ENCODE data around the gene NUP42.

The NUP42 gene

DNA sequence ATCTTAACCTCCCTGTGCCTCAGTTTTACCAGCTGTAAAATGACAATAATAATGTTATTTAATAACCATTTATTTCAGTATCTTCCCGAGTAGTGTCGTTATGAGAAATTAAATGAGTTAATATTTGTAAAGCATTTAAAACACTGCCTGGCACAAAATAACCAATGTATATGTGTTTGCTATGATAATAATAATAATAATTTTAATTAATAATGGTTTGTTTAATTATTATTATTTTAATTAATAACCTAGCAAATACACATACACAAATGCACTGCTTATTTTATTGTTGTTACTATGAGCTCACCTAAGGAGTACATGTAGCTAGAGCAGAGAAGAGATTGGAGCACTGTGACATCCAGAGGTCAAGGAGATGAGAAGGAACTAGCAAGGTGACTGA is 46.6 kb downstream of the NUP42 start:
- no peaks in the 10 kb centered on the region for H3K9me3 ChIP-seq (ENCODE audit: control insufficient read depth, insufficient read depth, low read depth, low read length)
- POLR2A ChIA-PET: no interaction called here
- H3K27ac ChIP-seq (ENCODE audit: extremely low read depth, low read depth, low read length): no peak overlapping the region
- H3K36me3 ChIP-seq (ENCODE audit: control insufficient read depth in 2 of 2, insufficient read depth in 1 of 2, low read length in 2 of 2): no peaks in the 10 kb centered on the region
- CTCF ChIA-PET: interaction anchor here (1.4 kb wide), 1 partner anchor 44 kb away, joined by 3 read pairs; no protein-coding TSS in a partner anchor
- TF ChIP-seq ZEB2 (tag by site-specific recombination; IDR thresholded peaks at IDR 0.05): no peak
- TF ChIP-seq, protein P1, sequence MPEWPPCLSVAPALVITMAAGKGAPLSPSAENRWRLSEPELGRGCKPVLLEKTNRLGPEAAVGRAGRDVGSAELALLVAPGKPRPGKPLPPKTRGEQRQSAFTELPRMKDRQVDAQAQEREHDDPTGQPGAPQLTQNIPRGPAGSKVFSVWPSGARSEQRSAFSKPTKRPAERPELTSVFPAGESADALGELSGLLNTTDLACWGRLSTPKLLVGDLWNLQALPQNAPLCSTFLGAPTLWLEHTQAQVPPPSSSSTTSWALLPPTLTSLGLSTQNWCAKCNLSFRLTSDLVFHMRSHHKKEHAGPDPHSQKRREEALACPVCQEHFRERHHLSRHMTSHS (tag by site-specific recombination; IDR thresholded peaks at IDR 0.05): no peak
- TF ChIP-seq KLF9 (tag by site-specific recombination; IDR thresholded peaks at IDR 0.05; ENCODE audit: low read depth): no peak
- TF ChIP-seq ZNF37A (tag by site-specific recombination; IDR thresholded peaks at IDR 0.05): no peak
- TF ChIP-seq, protein P2, sequence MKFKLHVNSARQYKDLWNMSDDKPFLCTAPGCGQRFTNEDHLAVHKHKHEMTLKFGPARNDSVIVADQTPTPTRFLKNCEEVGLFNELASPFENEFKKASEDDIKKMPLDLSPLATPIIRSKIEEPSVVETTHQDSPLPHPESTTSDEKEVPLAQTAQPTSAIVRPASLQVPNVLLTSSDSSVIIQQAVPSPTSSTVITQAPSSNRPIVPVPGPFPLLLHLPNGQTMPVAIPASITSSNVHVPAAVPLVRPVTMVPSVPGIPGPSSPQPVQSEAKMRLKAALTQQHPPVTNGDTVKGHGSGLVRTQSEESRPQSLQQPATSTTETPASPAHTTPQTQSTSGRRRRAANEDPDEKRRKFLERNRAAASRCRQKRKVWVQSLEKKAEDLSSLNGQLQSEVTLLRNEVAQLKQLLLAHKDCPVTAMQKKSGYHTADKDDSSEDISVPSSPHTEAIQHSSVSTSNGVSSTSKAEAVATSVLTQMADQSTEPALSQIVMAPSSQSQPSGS (tag by site-specific recombination; IDR thresholded peaks at IDR 0.05; ENCODE audit: low read depth): no peak
- TF ChIP-seq ZNF423 (tag by site-specific recombination; IDR thresholded peaks at IDR 0.05): no peak
- no peak for TF ChIP-seq ZNF792 (tag by site-specific recombination; IDR thresholded peaks at IDR 0.05)
- no peak for TF ChIP-seq ZNF670 (tag by site-specific recombination; IDR thresholded peaks at IDR 0.05; ENCODE audit: low read depth)
- no peak for TF ChIP-seq ZNF747 (tag by site-specific recombination; IDR thresholded peaks at IDR 0.05)
- TF ChIP-seq ZNF366 (tag by site-specific recombination; conservative IDR thresholded peaks at IDR 0.05): no peak
- no peak for TF ChIP-seq ZNF292 (tag by site-specific recombination; IDR thresholded peaks at IDR 0.05; ENCODE audit: borderline replicate concordance, low read depth)
- TF ChIP-seq ZNF211 (tag by site-specific recombination; IDR thresholded peaks at IDR 0.05; ENCODE audit: low read depth): no peak
- no peak for TF ChIP-seq ZNF596 (tag by site-specific recombination; IDR thresholded peaks at IDR 0.05)
- no peak for TF ChIP-seq ZNF214 (tag by site-specific recombination; IDR thresholded peaks at IDR 0.05; ENCODE audit: borderline replicate concordance)
- no peak for TF ChIP-seq ZNF112 (tag by site-specific recombination; IDR thresholded peaks at IDR 0.05)
- TF ChIP-seq, protein P3, sequence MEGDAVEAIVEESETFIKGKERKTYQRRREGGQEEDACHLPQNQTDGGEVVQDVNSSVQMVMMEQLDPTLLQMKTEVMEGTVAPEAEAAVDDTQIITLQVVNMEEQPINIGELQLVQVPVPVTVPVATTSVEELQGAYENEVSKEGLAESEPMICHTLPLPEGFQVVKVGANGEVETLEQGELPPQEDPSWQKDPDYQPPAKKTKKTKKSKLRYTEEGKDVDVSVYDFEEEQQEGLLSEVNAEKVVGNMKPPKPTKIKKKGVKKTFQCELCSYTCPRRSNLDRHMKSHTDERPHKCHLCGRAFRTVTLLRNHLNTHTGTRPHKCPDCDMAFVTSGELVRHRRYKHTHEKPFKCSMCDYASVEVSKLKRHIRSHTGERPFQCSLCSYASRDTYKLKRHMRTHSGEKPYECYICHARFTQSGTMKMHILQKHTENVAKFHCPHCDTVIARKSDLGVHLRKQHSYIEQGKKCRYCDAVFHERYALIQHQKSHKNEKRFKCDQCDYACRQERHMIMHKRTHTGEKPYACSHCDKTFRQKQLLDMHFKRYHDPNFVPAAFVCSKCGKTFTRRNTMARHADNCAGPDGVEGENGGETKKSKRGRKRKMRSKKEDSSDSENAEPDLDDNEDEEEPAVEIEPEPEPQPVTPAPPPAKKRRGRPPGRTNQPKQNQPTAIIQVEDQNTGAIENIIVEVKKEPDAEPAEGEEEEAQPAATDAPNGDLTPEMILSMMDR (tag by site-specific recombination; IDR thresholded peaks at IDR 0.05): no peak
- TF ChIP-seq, protein P4, sequence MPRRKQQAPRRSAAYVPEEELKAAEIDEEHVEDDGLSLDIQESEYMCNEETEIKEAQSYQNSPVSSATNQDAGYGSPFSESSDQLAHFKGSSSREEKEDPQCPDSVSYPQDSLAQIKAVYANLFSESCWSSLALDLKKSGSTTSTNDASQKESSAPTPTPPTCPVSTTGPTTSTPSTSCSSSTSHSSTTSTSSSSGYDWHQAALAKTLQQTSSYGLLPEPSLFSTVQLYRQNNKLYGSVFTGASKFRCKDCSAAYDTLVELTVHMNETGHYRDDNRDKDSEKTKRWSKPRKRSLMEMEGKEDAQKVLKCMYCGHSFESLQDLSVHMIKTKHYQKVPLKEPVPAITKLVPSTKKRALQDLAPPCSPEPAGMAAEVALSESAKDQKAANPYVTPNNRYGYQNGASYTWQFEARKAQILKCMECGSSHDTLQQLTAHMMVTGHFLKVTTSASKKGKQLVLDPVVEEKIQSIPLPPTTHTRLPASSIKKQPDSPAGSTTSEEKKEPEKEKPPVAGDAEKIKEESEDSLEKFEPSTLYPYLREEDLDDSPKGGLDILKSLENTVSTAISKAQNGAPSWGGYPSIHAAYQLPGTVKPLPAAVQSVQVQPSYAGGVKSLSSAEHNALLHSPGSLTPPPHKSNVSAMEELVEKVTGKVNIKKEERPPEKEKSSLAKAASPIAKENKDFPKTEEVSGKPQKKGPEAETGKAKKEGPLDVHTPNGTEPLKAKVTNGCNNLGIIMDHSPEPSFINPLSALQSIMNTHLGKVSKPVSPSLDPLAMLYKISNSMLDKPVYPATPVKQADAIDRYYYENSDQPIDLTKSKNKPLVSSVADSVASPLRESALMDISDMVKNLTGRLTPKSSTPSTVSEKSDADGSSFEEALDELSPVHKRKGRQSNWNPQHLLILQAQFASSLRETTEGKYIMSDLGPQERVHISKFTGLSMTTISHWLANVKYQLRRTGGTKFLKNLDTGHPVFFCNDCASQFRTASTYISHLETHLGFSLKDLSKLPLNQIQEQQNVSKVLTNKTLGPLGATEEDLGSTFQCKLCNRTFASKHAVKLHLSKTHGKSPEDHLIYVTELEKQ (tag by site-specific recombination; IDR thresholded peaks at IDR 0.05; ENCODE audit: borderline replicate concordance): no peak
- no peaks in the 10 kb centered on the region for H3K4me1 ChIP-seq (ENCODE audit: control insufficient read depth, insufficient read depth, low read length)
- H3K4me3 ChIP-seq (ENCODE audit: low read depth, low read length): no peak overlapping the region

DNA sequence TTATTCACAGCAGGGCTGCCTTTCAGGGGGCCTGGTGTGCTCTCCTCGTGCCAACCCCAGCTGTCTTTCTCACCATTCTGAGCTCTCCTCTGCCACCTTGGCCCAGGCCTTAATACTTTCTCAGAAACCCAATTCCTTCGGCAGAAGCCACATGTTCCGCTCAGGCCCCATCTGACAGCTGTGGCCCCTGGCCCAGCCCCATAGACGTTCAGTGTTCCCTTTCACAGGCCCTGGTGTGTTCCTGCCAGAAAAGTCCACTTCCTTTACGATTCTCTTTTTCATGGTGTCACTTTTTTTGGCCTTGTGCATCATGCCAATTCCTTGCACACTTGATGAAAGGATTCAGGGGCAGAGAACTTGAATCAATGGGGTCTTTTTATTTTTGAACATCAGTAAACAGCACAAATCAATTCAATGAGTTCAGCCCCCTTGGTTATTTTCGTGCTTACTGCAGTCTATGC is 48.8 kb downstream of the NUP42 start:
- no peak overlapping the region for H3K4me3 ChIP-seq (ENCODE audit: low read depth, low read length)
- POLR2A ChIA-PET: no interaction called here
- CTCF ChIA-PET: no interaction called here
- no peak overlapping the region for H3K27ac ChIP-seq (ENCODE audit: extremely low read depth, low read depth, low read length)
- 0 out of 2 replicates have a peak, but pooled peaks cover 2% of the 10 kb centered on the region for H3K4me1 ChIP-seq (ENCODE audit: control insufficient read depth, insufficient read depth, low read length)
- H3K9me3 ChIP-seq (ENCODE audit: control insufficient read depth, insufficient read depth, low read depth, low read length): no peaks in the 10 kb centered on the region
- H3K36me3 ChIP-seq (ENCODE audit: control insufficient read depth in 2 of 2, insufficient read depth in 1 of 2, low read length in 2 of 2): no peaks in the 10 kb centered on the region
- TF ChIP-seq, protein P5, sequence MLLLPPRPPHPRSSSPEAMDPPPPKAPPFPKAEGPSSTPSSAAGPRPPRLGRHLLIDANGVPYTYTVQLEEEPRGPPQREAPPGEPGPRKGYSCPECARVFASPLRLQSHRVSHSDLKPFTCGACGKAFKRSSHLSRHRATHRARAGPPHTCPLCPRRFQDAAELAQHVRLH (tag by site-specific recombination; IDR thresholded peaks at IDR 0.05): no peak
- TF ChIP-seq ZNF292 (tag by site-specific recombination; IDR thresholded peaks at IDR 0.05; ENCODE audit: borderline replicate concordance, low read depth): no peak
- TF ChIP-seq, protein P4 (tag by site-specific recombination; IDR thresholded peaks at IDR 0.05; ENCODE audit: borderline replicate concordance): no peak
- TF ChIP-seq ZNF37A (tag by site-specific recombination; IDR thresholded peaks at IDR 0.05): no peak
- TF ChIP-seq, protein P6, sequence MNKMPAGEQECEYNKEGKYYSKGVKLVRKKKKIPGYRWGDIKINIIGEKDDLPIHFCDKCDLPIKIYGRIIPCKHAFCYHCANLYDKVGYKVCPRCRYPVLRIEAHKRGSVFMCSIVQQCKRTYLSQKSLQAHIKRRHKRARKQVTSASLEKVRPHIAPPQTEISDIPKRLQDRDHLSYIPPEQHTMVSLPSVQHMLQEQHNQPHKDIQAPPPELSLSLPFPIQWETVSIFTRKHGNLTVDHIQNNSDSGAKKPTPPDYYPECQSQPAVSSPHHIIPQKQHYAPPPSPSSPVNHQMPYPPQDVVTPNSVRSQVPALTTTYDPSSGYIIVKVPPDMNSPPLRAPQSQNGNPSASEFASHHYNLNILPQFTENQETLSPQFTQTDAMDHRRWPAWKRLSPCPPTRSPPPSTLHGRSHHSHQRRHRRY (tag by site-specific recombination; IDR thresholded peaks at IDR 0.05): no peak
- TF ChIP-seq ZNF223 (tag by site-specific recombination; IDR thresholded peaks at IDR 0.05): no peak
- TF ChIP-seq ZNF610 (tag by site-specific recombination; IDR thresholded peaks at IDR 0.05; ENCODE audit: borderline replicate concordance): no peak
- TF ChIP-seq GFI1B (tag by site-specific recombination; IDR thresholded peaks at IDR 0.05): no peak

Measured in HEK293 (cell line).